ENCODE measurements around the gene TMEM201.
A peak's percentile ranks its signal among the peaks of the same experiment; 100 is the strongest.

The TMEM201 gene

DNA sequence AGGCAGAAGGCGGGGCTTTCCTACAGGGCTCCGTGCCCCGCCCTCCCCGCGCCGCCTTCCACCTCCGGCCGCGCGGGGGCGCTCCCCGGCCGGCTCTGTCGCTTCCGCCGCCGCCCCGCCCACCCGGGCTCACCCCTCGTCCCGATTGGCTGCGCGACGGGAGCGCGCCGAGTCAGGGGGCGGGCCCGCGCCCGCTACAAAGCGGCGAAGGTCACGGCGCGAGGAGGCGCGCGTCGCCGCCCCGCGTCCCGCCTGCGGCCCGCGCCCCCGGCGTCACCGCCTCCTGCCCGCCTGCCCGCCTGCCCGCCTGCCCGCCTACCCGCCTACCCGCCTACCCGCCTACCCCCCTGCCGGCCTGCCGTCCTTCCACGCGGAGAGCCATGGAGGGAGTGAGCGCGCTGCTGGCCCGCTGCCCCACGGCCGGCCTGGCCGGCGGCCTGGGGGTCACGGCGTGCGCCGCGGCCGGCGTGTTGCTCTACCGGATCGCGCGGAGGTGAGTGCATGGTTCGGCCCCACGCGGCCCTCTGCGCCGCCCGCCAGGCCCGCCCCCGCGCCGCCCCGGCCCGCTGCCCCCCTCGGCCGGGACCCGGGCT, at the start of gene TMEM201 (continued):
- TF ChIP-seq ZNF239 (tag by site-specific recombination; IDR thresholded peaks at IDR 0.05) (no peak), KLF9 (tag by site-specific recombination; IDR thresholded peaks at IDR 0.05; ENCODE audit: low read depth) (peak; percentile 68; the same call in 1 of the 2 replicates), KLF10 (tag by site-specific recombination; IDR thresholded peaks at IDR 0.05) (peak; percentile 83), ZNF335 (tag by site-specific recombination; conservative IDR thresholded peaks at IDR 0.05) (no peak), ZNF645 (tag by site-specific recombination; IDR thresholded peaks at IDR 0.05) (no peak), ZNF561 (tag by site-specific recombination; IDR thresholded peaks at IDR 0.05; ENCODE audit: borderline replicate concordance) (no peak)
- TF ChIP-seq, protein P1, sequence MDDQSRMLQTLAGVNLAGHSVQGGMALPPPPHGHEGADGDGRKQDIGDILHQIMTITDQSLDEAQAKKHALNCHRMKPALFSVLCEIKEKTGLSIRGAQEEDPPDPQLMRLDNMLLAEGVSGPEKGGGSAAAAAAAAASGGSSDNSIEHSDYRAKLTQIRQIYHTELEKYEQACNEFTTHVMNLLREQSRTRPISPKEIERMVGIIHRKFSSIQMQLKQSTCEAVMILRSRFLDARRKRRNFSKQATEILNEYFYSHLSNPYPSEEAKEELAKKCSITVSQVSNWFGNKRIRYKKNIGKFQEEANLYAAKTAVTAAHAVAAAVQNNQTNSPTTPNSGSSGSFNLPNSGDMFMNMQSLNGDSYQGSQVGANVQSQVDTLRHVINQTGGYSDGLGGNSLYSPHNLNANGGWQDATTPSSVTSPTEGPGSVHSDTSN (CRISPR knock-in tag; IDR thresholded peaks at IDR 0.05): peak; percentile 44; the same call in 1 of the 2 replicates

- ChIA-PET POLR2A (interaction anchor here (0.5 to 1.1 kb wide), 8 partner anchors 10 to 665 kb away, joined by 3 to 6 read pairs (median 4); no protein-coding TSS in a partner anchor), CTCF (no interaction called here)
- Histone ChIP-seq H3K4me1 (ENCODE audit: control insufficient read depth, insufficient read depth, low read length) (peaks cover 9% of the 10 kb centered on the region), H3K36me3 (ENCODE audit: control insufficient read depth in 2 of 2, insufficient read depth in 1 of 2, low read length in 2 of 2) (no peaks in the 10 kb centered on the region), H3K9me3 (ENCODE audit: control insufficient read depth, insufficient read depth, low read depth, low read length) (no peaks in the 10 kb centered on the region), H3K27ac (ENCODE audit: extremely low read depth, low read depth, low read length) (peak within 1 kb of the TSS; percentile 86), H3K4me3 (ENCODE audit: low read depth, low read length) (peak within 1 kb of the TSS; percentile 82)
- TF ChIP-seq ZNF843 (tag by site-specific recombination; IDR thresholded peaks at IDR 0.05) (no peak), ZEB2 (tag by site-specific recombination; IDR thresholded peaks at IDR 0.05) (0 out of 2 replicates have a peak, but pooled peaks have one; percentile 74), ZNF266 (tag by site-specific recombination; IDR thresholded peaks at IDR 0.05; ENCODE audit: low read depth) (no peak), GLI4 (tag by site-specific recombination; IDR thresholded peaks at IDR 0.05) (no peak), ZBTB17 (tag by site-specific recombination; IDR thresholded peaks at IDR 0.05) (no peak), ZNF660 (tag by site-specific recombination; IDR thresholded peaks at IDR 0.05) (0 out of 2 replicates have a peak, but pooled peaks have one; percentile 22), ZIC2 (tag by site-specific recombination; IDR thresholded peaks at IDR 0.05) (0 out of 2 replicates have a peak, but pooled peaks have one; percentile 7), ZNF354C (tag by site-specific recombination; IDR thresholded peaks at IDR 0.05; ENCODE audit: borderline replicate concordance, low read depth) (no peak), ZNF530 (tag by site-specific recombination; IDR thresholded peaks at IDR 0.05; ENCODE audit: low read depth) (no peak), ZNF629 (tag by site-specific recombination; IDR thresholded peaks at IDR 0.05) (peak; percentile 97), KLF16 (tag by site-specific recombination; IDR thresholded peaks at IDR 0.05) (peak; percentile 69; the same call in 1 of the 2 replicates), ZNF513 (tag by site-specific recombination; IDR thresholded peaks at IDR 0.05) (peak; percentile 26; the same call in 1 of the 2 replicates), ZSCAN16 (tag by site-specific recombination; IDR thresholded peaks at IDR 0.05) (no peak), ZNF654 (tag by site-specific recombination; IDR thresholded peaks at IDR 0.05; ENCODE audit: low read depth) (no peak), ZNF146 (tag by site-specific recombination; IDR thresholded peaks at IDR 0.05) (no peak), ZFP3 (tag by site-specific recombination; IDR thresholded peaks at IDR 0.05; ENCODE audit: low read depth) (no peak), ZNF140 (tag by site-specific recombination; IDR thresholded peaks at IDR 0.05) (no peak), ZNF423 (tag by site-specific recombination; IDR thresholded peaks at IDR 0.05) (no peak), ZNF19 (tag by site-specific recombination; IDR thresholded peaks at IDR 0.05; ENCODE audit: low read depth) (no peak), ZNF645 (tag by site-specific recombination; IDR thresholded peaks at IDR 0.05) (no peak), ZBTB26 (tag by site-specific recombination; optimal IDR thresholded peaks at IDR 0.05) (peak; percentile 9), ZNF391 (tag by site-specific recombination; IDR thresholded peaks at IDR 0.05; ENCODE audit: borderline replicate concordance, low read depth) (no peak)
- TF ChIP-seq, protein P2, sequence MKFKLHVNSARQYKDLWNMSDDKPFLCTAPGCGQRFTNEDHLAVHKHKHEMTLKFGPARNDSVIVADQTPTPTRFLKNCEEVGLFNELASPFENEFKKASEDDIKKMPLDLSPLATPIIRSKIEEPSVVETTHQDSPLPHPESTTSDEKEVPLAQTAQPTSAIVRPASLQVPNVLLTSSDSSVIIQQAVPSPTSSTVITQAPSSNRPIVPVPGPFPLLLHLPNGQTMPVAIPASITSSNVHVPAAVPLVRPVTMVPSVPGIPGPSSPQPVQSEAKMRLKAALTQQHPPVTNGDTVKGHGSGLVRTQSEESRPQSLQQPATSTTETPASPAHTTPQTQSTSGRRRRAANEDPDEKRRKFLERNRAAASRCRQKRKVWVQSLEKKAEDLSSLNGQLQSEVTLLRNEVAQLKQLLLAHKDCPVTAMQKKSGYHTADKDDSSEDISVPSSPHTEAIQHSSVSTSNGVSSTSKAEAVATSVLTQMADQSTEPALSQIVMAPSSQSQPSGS (tag by site-specific recombination; IDR thresholded peaks at IDR 0.05; ENCODE audit: low read depth): peak; percentile 88
Measured at GRCh38 chr1:9539165-9539828, 49.4 kb upstream of the TMEM201 start, which contains the start of gene SLC25A33. Gene SLC25A33 (plus strand): TSS chr1:9539465. CDS start chr1:9539692, 227 bp downstream.
